Right renal pelvis (tissue), 4 donors: Measurements from ENCODE around the gene ELF3. TPM values are rescaled to one million over a fixed set of nuclear protein-coding genes. Genes with fewer than 3 reads are reported as not detected.
"Not testable (repeated sequence)": the region's sequence is repeated elsewhere in the genome, so short reads cannot be mapped to it uniquely, and the experiment has no call there.

Source experiments
- DNase-seq, 4 donors: peaks; one replicate each; pipeline ENCODE4 v3.0.0-alpha.2; 2013; ENCODE audit warnings: low read depth in 4 of 4, low spot score in 3 of 4, missing footprints in 1 of 4
- polyA plus RNA-seq, 4 donors: library from polyadenylated mRNA; unstranded; fragments of 120-200 nt; gene quantifications; one replicate each; pipeline ENCODE4 v1.2.1, GENCODE V29; 2013; ENCODE audit not compliant: insufficient read length in 4 of 4

ELF3 gene
- polyA plus RNA-seq, 4 donors: 37.3 to 98.2 (median 63.7) TPM

- DNase-seq: no peak
Measured at GRCh38 chr1:202063093-202063492, 52.7 kb downstream of the ELF3 start.

- DNase-seq: not testable (repeated sequence)
Measured at GRCh38 chr1:202064889-202065312, 54.5 kb downstream of the ELF3 start.

Other genes starting within 250 kb of the ELF3 start
- 10 to 100 TPM; 76.0 to 85.5 (median 83.8) TPM for gene IPO9, start 181.4 kb upstream of the ELF3 start, polyA plus RNA-seq
- 10 to 100 TPM; 15.6 to 17.0 (median 16.4) TPM for gene SHISA4, start 121.7 kb upstream of the ELF3 start, polyA plus RNA-seq
- 1 to 10 TPM; 4.2 to 4.8 (median 4.4) TPM for gene LMOD1, start 64.0 kb upstream of the ELF3 start, polyA plus RNA-seq
- gene TIMM17A, start 55.1 kb upstream of the ELF3 start, polyA plus RNA-seq: 10 to 100 TPM; 61.6 to 67.2 (median 65.0) TPM
- gene RNPEP, start 27.9 kb upstream of the ELF3 start, polyA plus RNA-seq: 10 to 100 TPM; 56.3 to 78.0 (median 58.2) TPM
- gene GPR37L1, start 112.3 kb downstream of the ELF3 start, polyA plus RNA-seq: under 1 TPM; 0.04 to 0.13 (median 0.04) TPM
- 10 to 100 TPM; 45.8 to 49.8 (median 48.2) TPM for gene ARL8A, start 134.2 kb downstream of the ELF3 start, polyA plus RNA-seq
- gene PTPN7, start 150.0 kb downstream of the ELF3 start, polyA plus RNA-seq: 1 to 10 TPM in 3 of 4 donors, under 1 TPM in 1; 0.98 to 2.1 (median 1.3) TPM
- gene LGR6, start 183.2 kb downstream of the ELF3 start, polyA plus RNA-seq: 1 to 10 TPM in 3 of 4 donors, under 1 TPM in 1; 0.64 to 1.3 (median 1.1) TPM